WTC11 (cell line): ENCODE data around the gene SSB. TPM values are rescaled to one million over a fixed set of nuclear protein-coding genes. Genes with fewer than 3 reads are reported as not detected.

Experiments used
- ATAC-seq: fragments of 200-7000 bp; cut with Tn5 transposase; 2 replicates; pipeline ENCODE4 v1.10.0; 2021; ENCODE audit warnings: mild to moderate bottlenecking, moderate library complexity
- CTCF ChIA-PET: fragments of 300-600 bp; sonication (Branson Sonifier 250); formaldehyde crosslinking; loops from one replicate; lab custom pipeline; 2021; ENCODE audit warnings: antibody characterized with exemption; lab: Charles Lee
- POLR2A ChIA-PET: fragments of 350-600 bp; sonication (Branson Sonifier 250); formaldehyde crosslinking; loops from one replicate; lab custom pipeline; 2021; ENCODE audit warnings: antibody characterized with exemption; lab: Charles Lee
- DNase-seq: peaks from one replicate; pipeline ENCODE4 v3.0.0; 2021; ENCODE audit warnings: low spot score
- H3K27ac Mint-ChIP-seq: 2 replicates; pipeline ENCODE4 v1.8.0; 2021; ENCODE audit warnings: mixed read lengths
- H3K27me3 Mint-ChIP-seq: 2 replicates; pipeline ENCODE4 v1.8.0; 2021; ENCODE audit warnings: low read depth, mild to moderate bottlenecking, moderate library complexity, mixed read lengths
- H3K36me3 Mint-ChIP-seq: 2 replicates; pipeline ENCODE4 v1.8.0; 2021; ENCODE audit warnings: mixed read lengths
- H3K4me1 Mint-ChIP-seq: 2 replicates; pipeline ENCODE4 v1.8.0; 2022; ENCODE audit warnings: mixed read lengths
- H3K4me3 Mint-ChIP-seq: 2 replicates; pipeline ENCODE4 v1.8.0; 2021; ENCODE audit warnings: mild to moderate bottlenecking, moderate library complexity, mixed read lengths
- H3K9me3 Mint-ChIP-seq: 2 replicates; pipeline ENCODE4 v1.8.0; 2021; ENCODE audit warnings: mixed read lengths
- ATF6 ChIP-seq: sonication (generic); formaldehyde crosslinking; IDR thresholded peaks from 2 replicates; pipeline ENCODE4 v1.8.1; 2023; ENCODE audit warnings: mild to moderate bottlenecking, missing genetic modification reagents
- CREM ChIP-seq: sonication (generic); formaldehyde crosslinking; IDR thresholded peaks from 2 replicates; pipeline ENCODE4 v1.8.1; 2022; ENCODE audit warnings: mild to moderate bottlenecking, missing genetic modification reagents, moderate library complexity
- E2F5 ChIP-seq: sonication (generic); formaldehyde crosslinking; IDR thresholded peaks from 2 replicates; pipeline ENCODE4 v1.8.1; 2022; ENCODE audit warnings: mild to moderate bottlenecking, moderate library complexity, missing genetic modification reagents
- EMX1 ChIP-seq: fragments of 250-450 bp; sonication (Bioruptor Pico); IDR thresholded peaks from 2 replicates; pipeline ENCODE4 v1.8.0; 2021; ENCODE audit warnings: mild to moderate bottlenecking
- ETV6 ChIP-seq: sonication (generic); formaldehyde crosslinking; IDR thresholded peaks from 2 replicates; pipeline ENCODE4 v1.8.1; 2022; ENCODE audit warnings: mild to moderate bottlenecking, missing genetic modification reagents
- GABPB1 ChIP-seq: sonication (generic); formaldehyde crosslinking; IDR thresholded peaks from 2 replicates; pipeline ENCODE4 v1.8.1; 2023; ENCODE audit warnings: mild to moderate bottlenecking, missing genetic modification reagents
- HMGA2 ChIP-seq: fragments of 250-450 bp; sonication (Bioruptor Pico); IDR thresholded peaks from 2 replicates; pipeline ENCODE4 v1.4.0; 2021; ENCODE audit warnings: mild to moderate bottlenecking, moderate library complexity
- MLX ChIP-seq: sonication (generic); formaldehyde crosslinking; IDR thresholded peaks from 2 replicates; pipeline ENCODE4 v1.8.1; 2023; ENCODE audit warnings: mild to moderate bottlenecking, missing genetic modification reagents, moderate library complexity
- NR1H2 ChIP-seq: sonication (generic); formaldehyde crosslinking; IDR thresholded peaks from 2 replicates; pipeline ENCODE4 v1.9.0; 2021; ENCODE audit warnings: mild to moderate bottlenecking, moderate library complexity, missing genetic modification reagents
- NR3C1 ChIP-seq: sonication (generic); formaldehyde crosslinking; conservative IDR thresholded peaks from 2 replicates; pipeline ENCODE4 v1.8.1; 2023; ENCODE audit warnings: low read depth, mild to moderate bottlenecking, missing genetic modification reagents
- ZNF396 ChIP-seq: fragments of 250-450 bp; sonication (Bioruptor Pico); IDR thresholded peaks from 2 replicates; pipeline ENCODE4 v1.8.0; 2021; ENCODE audit warnings: mild to moderate bottlenecking, moderate library complexity, borderline replicate concordance
- ZNF512 ChIP-seq: sonication (generic); formaldehyde crosslinking; IDR thresholded peaks from 2 replicates; pipeline ENCODE4 v1.8.1; 2022; ENCODE audit warnings: missing genetic modification reagents, borderline replicate concordance
- ZNF671 ChIP-seq: fragments of 250-450 bp; sonication (Bioruptor Pico); IDR thresholded peaks from 2 replicates; pipeline ENCODE4 v1.8.0; 2021; ENCODE audit warnings: mild to moderate bottlenecking
- total RNA-seq: library from RNA; stranded (reverse); gene quantifications from 3 replicates; pipeline ENCODE4 v1.2.3, GENCODE V29; 2021
- TF ChIP-seq, protein P1 (sequence below): sonication (generic); formaldehyde crosslinking; IDR thresholded peaks from 2 replicates; pipeline ENCODE4 v1.8.0; 2022; ENCODE audit warnings: mild to moderate bottlenecking, missing genetic modification reagents
- TF ChIP-seq, protein P2 (sequence below): sonication (generic); formaldehyde crosslinking; IDR thresholded peaks from 2 replicates; pipeline ENCODE4 v1.8.1; 2023; ENCODE audit warnings: mild to moderate bottlenecking, missing genetic modification reagents

SSB gene
- total RNA-seq, 1 experiment from 2014 or later: 235 TPM

GRCh38 chr2:169797601-169798000 is 1.1 kb upstream of the SSB start:
- CTCF ChIA-PET: no interaction called here
- TF ChIP-seq, protein P1, sequence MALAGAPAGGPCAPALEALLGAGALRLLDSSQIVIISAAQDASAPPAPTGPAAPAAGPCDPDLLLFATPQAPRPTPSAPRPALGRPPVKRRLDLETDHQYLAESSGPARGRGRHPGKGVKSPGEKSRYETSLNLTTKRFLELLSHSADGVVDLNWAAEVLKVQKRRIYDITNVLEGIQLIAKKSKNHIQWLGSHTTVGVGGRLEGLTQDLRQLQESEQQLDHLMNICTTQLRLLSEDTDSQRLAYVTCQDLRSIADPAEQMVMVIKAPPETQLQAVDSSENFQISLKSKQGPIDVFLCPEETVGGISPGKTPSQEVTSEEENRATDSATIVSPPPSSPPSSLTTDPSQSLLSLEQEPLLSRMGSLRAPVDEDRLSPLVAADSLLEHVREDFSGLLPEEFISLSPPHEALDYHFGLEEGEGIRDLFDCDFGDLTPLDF (CRISPR knock-in tag): no peak
- TF ChIP-seq ATF6 (CRISPR knock-in tag): no peak
- no peak for TF ChIP-seq CREM (CRISPR knock-in tag)
- no peak for TF ChIP-seq MLX (CRISPR knock-in tag)
- Mint-ChIP-seq H3K27ac (peak overlapping the region; percentile 85), H3K4me3 (peak overlapping the region; percentile 89), H3K36me3 (peaks cover 16% of the 10 kb centered on the region), H3K27me3 (no peaks in the 10 kb centered on the region), H3K4me1 (peaks cover 35% of the 10 kb centered on the region), H3K9me3 (no peaks in the 10 kb centered on the region)
- POLR2A ChIA-PET: no interaction called here
- ATAC-seq (peak; percentile 36), DNase-seq (no peak)

DNA sequence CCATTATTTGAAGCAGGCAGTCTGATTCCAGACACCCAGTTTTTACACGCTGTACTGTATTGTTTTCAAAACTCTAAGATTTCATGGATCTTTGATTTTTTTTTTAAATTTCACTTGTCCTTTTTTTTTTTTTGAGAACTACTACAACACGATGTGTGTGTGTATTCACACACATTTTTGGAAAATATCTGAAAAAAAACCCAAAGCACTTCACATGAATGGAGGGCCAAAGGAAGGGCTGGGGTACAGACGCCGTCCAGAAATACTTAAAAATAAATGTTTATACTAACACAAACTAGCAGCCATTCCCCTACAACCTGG is 314 bp upstream of the SSB start:
- ATAC-seq: no peak
- Mint-ChIP-seq H3K4me3 (peak overlapping the region; percentile 89), H3K9me3 (no peaks in the 10 kb centered on the region), H3K27me3 (no peaks in the 10 kb centered on the region), H3K4me1 (peaks cover 35% of the 10 kb centered on the region)
- DNase-seq: no peak
- CTCF ChIA-PET: interaction anchor here (0.9 to 1.0 kb wide), 2 partner anchors 8 to 29 kb away, joined by 3 to 4 read pairs; partner anchors contain the start of gene UBR3
- TF ChIP-seq GABPB1 (CRISPR knock-in tag) (no peak), EMX1 (CRISPR knock-in tag) (no peak), ATF6 (CRISPR knock-in tag) (no peak), NR1H2 (CRISPR knock-in tag) (no peak), ZNF396 (CRISPR knock-in tag) (no peak), ZNF512 (CRISPR knock-in tag) (no peak), ZNF671 (CRISPR knock-in tag) (no peak)
- TF ChIP-seq, protein P2, sequence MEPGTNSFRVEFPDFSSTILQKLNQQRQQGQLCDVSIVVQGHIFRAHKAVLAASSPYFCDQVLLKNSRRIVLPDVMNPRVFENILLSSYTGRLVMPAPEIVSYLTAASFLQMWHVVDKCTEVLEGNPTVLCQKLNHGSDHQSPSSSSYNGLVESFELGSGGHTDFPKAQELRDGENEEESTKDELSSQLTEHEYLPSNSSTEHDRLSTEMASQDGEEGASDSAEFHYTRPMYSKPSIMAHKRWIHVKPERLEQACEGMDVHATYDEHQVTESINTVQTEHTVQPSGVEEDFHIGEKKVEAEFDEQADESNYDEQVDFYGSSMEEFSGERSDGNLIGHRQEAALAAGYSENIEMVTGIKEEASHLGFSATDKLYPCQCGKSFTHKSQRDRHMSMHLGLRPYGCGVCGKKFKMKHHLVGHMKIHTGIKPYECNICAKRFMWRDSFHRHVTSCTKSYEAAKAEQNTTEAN (CRISPR knock-in tag): no peak
- TF ChIP-seq, all 79 proteins: peak for 0
- POLR2A ChIA-PET: interaction anchor here (0.6 to 1.2 kb wide), 3 partner anchors 8 to 104 kb away, joined by 3 to 4 read pairs (median 4); no protein-coding TSS in a partner anchor
- peaks cover 20% of the 10 kb centered on the region for H3K36me3 Mint-ChIP-seq
- H3K27ac Mint-ChIP-seq: peak overlapping the region; percentile 85

DNA sequence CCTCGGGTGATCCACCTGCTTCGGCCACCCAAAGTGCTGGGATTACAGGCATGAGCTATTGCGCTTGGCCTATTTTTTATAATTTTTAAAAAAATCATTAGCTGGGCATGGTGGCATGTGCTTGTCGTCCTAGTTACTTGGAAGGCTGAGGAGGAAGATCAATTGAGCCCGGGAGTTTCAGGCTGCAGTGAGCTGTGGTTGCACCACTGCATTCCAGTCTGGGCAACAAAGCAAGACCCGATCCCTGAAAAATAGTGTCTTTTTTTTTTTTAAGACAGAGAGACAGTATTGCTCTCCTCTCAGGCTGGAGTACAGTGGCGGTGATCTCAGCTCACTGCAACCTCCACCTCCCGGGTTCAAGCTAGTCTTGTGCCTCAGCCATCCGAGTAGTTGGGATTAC is 4.8 kb downstream of the SSB start:
- H3K27ac Mint-ChIP-seq: no peak overlapping the region
- H3K4me3 Mint-ChIP-seq: no peak overlapping the region
- CTCF ChIA-PET: interaction anchor here (0.6 to 1.2 kb wide), 3 partner anchors 9 to 500 kb away, joined by 3 read pairs; partner anchors contain the start of gene METTL5

More for the DNA sequence above, 4.8 kb downstream of the SSB start:
- DNase-seq: no peak
- Mint-ChIP-seq H3K9me3 (no peaks in the 10 kb centered on the region), H3K4me1 (peaks cover 20% of the 10 kb centered on the region), H3K27me3 (no peaks in the 10 kb centered on the region), H3K36me3 (peaks cover 53% of the 10 kb centered on the region)
- no peak for TF ChIP-seq HMGA2 (CRISPR knock-in tag)
- no peak for TF ChIP-seq EMX1 (CRISPR knock-in tag)
- no peak for TF ChIP-seq ETV6 (CRISPR knock-in tag)
- no peak for TF ChIP-seq E2F5 (CRISPR knock-in tag)
- no peak for TF ChIP-seq NR3C1 (CRISPR knock-in tag)
- POLR2A ChIA-PET: no interaction called here
- ATAC-seq: no peak
